Stomach (tissue), 9 donors: ENCODE results near the gene STAM2. TPM values are rescaled to one million over a fixed set of nuclear protein-coding genes. Genes with fewer than 3 reads are reported as not detected.
"Not testable (repeated sequence)": the region's sequence is repeated elsewhere in the genome, so short reads cannot be mapped to it uniquely, and the experiment has no call there.

Experiments
- DNase-seq, 2 donors: peaks; one replicate each; pipeline versions ENCODE4 v3.0.0 to v3.0.0-alpha.2; 2013 to 2019
- H3K27ac ChIP-seq, 5 donors: fragments of 200-600 bp in 4 of 5; sonication (generic) in 4 of 5; one replicate each; pipeline ENCODE4 v1.5.1; 2013 to 2019; ENCODE audit warnings: mild to moderate bottlenecking in 1 of 5, moderate library complexity in 1 of 5
- H3K27me3 ChIP-seq, 3 donors: fragments of 200-600 bp; sonication (generic); one replicate each; pipeline ENCODE4 v1.5.1; 2017 to 2019; ENCODE audit warnings: mixed run types in 1 of 3
- H3K36me3 ChIP-seq, 4 donors: fragments of 200-600 bp; sonication (generic); 1 replicate in 3 of 4; 2 replicates in 1 of 4; pipeline ENCODE4 v1.5.1; 2016 to 2019
- H3K4me1 ChIP-seq, 4 donors: fragments of 200-600 bp; sonication (generic); one replicate each; pipeline ENCODE4 v1.5.1; 2016 to 2019
- H3K4me3 ChIP-seq, 4 donors: fragments of 200-600 bp; sonication (generic) in 3 of 4; one replicate each; pipeline ENCODE4 v1.5.1; 2016 to 2019; ENCODE audit warnings: mild to moderate bottlenecking in 1 of 4
- H3K9me3 ChIP-seq, 4 donors: fragments of 200-600 bp; sonication (generic); one replicate each; pipeline ENCODE4 v1.5.1; 2016 to 2019
- EP300 ChIP-seq: sonication (generic); formaldehyde crosslinking; IDR thresholded peaks from one replicate; pipeline ENCODE4 v1.6.1; 2017; ENCODE audit warnings: antibody characterized with exemption
- POLR2A ChIP-seq, 4 donors: fragments of 450-650 bp; IDR thresholded peaks; one replicate each; pipeline ENCODE4 v1.6.1; 2016; ENCODE audit warnings: antibody characterized with exemption in 4 of 4, control low read depth in 2 of 4, mild to moderate bottlenecking in 1 of 4, moderate library complexity in 1 of 4
- POLR2AphosphoS5 ChIP-seq, 3 donors: sonication (generic); formaldehyde crosslinking; IDR thresholded peaks; one replicate each; pipeline ENCODE4 v1.6.1; 2016; ENCODE audit warnings: antibody characterized with exemption in 3 of 3
- WGBS, 5 donors: extraction: QIAGEN DNeasy Blood & Tissue Kit in 3 of 5; methylation state at CpG; one replicate each; pipeline versions ENCODE4 v1.1.5 to v1.1.7; 2013 to 2018; 5-methylcytosine and 5-hydroxymethylcytosine counted together
- intact Hi-C: fragments of 100-400 bp; cut with DNase I; formaldehyde crosslinking; loops from one replicate; pipeline ENCODE4 v1.15.1; 2023; ENCODE audit warnings: low total_unique reads
- polyA plus RNA-seq, 3 donors: library from polyadenylated mRNA; stranded (reverse); fragments of 200-250 nt; gene quantifications; one replicate each; pipeline ENCODE4 v1.2.3, GENCODE V29; 2013
- total RNA-seq, 5 donors: library from RNA; depleted of rRNA; stranded (reverse); fragments of >200 nt; gene quantifications; one replicate each; pipeline versions ENCODE4 v1.1.0 to v1.2.3, GENCODE V29; 2014 to 2016
- TF ChIP-seq, protein P1 (sequence below), 7 experiments: fragments of 450-650 bp in 4 of 7; fragments of 200-600 bp in 3 of 7; sonication (generic) in 3 of 7; IDR thresholded peaks; one replicate each; pipeline ENCODE4 v1.5.1; 2016 to 2019; ENCODE audit warnings: antibody characterized with exemption in 7 of 7, control low read depth in 2 of 7, mild to moderate bottlenecking in 1 of 7
- donor health status: healthy with polysubstance abuse.
- donor health status: Bipolar disorder and iron deficiency.
- donor health status: healthy.

The STAM2 gene
- total and polyA plus RNA-seq, 8 donors = 4.9 to 55.3 (median 11.1) TPM

DNA sequence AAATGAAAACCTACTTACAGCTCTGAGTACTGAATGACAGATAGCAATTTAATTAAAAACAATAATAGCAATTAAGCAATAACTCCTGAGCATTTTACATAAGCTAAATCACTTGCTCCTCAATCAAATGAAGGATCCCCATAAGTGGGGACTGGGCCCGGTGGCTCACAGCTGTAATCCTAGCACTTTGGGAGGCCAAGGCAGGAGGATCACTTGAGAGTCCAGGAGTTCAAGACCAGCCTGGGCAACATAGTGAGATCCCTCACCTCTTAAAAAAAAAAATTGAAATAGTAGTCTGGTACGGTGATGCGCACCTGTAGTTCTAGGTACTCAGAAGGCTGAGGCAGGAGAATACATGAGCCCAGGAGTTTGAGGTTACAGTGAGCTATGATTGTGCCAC, 13.4 kb downstream of the STAM2 start:
- no peak for DNase-seq
- no peak overlapping the region for H3K4me3 ChIP-seq
- 93 to 99% (median 97%) methylated on average over 3 of the region's 3 CpGs for WGBS, 5 donors
- TF ChIP-seq POLR2AphosphoS5 (IDR thresholded peaks at IDR 0.05) (no peak), POLR2A (IDR thresholded peaks at IDR 0.05) (no peak), EP300 (no peak)
- TF ChIP-seq, protein P1, sequence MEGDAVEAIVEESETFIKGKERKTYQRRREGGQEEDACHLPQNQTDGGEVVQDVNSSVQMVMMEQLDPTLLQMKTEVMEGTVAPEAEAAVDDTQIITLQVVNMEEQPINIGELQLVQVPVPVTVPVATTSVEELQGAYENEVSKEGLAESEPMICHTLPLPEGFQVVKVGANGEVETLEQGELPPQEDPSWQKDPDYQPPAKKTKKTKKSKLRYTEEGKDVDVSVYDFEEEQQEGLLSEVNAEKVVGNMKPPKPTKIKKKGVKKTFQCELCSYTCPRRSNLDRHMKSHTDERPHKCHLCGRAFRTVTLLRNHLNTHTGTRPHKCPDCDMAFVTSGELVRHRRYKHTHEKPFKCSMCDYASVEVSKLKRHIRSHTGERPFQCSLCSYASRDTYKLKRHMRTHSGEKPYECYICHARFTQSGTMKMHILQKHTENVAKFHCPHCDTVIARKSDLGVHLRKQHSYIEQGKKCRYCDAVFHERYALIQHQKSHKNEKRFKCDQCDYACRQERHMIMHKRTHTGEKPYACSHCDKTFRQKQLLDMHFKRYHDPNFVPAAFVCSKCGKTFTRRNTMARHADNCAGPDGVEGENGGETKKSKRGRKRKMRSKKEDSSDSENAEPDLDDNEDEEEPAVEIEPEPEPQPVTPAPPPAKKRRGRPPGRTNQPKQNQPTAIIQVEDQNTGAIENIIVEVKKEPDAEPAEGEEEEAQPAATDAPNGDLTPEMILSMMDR (IDR thresholded peaks at IDR 0.05) = no peak
- no peaks in the 10 kb centered on the region for H3K27me3 ChIP-seq
- H3K9me3 ChIP-seq = peaks cover 0 to 5% (median 1%) of the 10 kb centered on the region in 4 donors
- no peak overlapping the region for H3K27ac ChIP-seq
- peaks cover 0 to 7% (median 2%) of the 10 kb centered on the region in 4 donors for H3K36me3 ChIP-seq
- intact Hi-C loops = no loop called here
- peaks cover 20 to 41% (median 33%) of the 10 kb centered on the region in 4 donors for H3K4me1 ChIP-seq

DNA sequence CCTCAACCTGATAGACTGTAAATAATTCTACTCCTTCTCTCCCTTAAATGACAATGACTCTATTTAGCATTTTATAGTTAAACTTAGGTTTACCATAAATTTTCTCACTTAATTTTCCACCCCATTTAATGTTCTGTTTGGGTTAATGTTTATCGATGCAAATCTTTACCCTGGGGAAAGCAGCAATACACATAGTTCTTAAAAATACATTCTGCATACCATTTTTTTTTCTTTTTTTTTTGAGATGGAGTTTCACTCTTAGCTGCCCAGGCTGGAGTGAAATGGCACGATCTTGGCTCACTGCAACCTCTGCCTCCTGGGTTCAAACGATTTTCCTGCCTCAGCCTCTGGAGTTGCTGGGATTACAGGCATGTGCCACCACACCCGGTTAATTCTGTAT, 14.0 kb downstream of the STAM2 start:
- Histone ChIP-seq H3K36me3 (peaks cover 0 to 10% (median 4%) of the 10 kb centered on the region in 4 donors), H3K27ac (no peak overlapping the region), H3K9me3 (peaks cover 0 to 7% (median 3%) of the 10 kb centered on the region in 4 donors), H3K27me3 (no peaks in the 10 kb centered on the region), H3K4me3 (no peak overlapping the region), H3K4me1 (peaks cover 18 to 36% (median 30%) of the 10 kb centered on the region in 4 donors)
- DNase-seq = no peak
- intact Hi-C loops = no loop called here
- TF ChIP-seq POLR2A (IDR thresholded peaks at IDR 0.05) (no peak), EP300 (no peak), POLR2AphosphoS5 (IDR thresholded peaks at IDR 0.05) (no peak)
- TF ChIP-seq, protein P1 (IDR thresholded peaks at IDR 0.05) = no peak
- 83 to 89% (median 87%) methylated on average over 4 of the region's 4 CpGs for WGBS, 5 donors

DNA sequence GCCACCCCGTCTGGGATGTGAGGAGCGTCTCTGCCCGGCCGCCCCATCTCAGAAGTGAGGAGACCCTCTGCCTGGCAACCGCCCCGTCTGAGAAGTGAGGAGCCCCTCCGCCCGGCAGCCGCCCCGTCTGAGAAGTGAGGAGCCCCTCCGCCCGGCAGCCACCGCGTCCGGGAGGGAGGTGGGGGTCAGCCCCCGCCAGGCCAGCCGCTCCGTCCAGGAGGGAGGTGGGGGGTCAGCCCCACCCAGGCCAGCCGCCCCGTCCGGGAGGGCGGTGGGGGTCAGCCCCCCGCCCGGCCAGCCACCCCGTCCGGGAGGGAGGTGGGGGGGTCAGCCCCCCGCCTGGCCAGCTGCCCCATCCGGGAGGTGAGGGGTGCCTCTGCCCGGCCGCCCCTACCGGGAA, 15.2 kb downstream of the STAM2 start:
- Histone ChIP-seq H3K36me3 (peaks cover 0 to 10% (median 4%) of the 10 kb centered on the region in 4 donors), H3K4me1 (peaks cover 12 to 30% (median 19%) of the 10 kb centered on the region in 4 donors)
- intact Hi-C loops, DNase-seq, H3K27me3 ChIP-seq, H3K9me3 ChIP-seq, H3K27ac ChIP-seq, H3K4me3 ChIP-seq: not testable (repeated sequence)
- WGBS, 5 donors = 96 to 100% (median 99%) methylated on average over 11 to 28 of the region's 31 CpGs; no CpG with 5 or more reads in 2 of the 5 donors

DNA sequence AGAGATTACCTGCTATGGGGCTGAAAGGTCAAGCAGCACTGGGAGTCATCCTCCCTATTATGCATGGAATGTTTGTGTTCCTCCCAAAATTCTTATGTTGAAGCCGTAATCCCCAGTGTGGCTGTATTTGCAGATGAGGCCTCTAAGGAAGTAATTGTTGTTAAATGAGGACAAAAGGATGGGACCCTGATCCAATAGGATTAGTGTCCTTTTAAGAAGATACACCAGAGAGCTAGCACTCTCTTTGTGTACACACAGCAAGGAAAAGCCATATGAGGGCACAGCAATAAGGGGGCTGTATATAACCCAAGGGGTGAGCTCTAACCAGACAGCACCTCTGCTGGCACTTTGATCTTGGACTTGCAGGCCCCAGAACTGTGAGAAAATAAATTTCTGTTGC, 18.3 kb downstream of the STAM2 start:
- 87 to 100% (median 100%) methylated on average over 1 of the region's 1 CpG for whole genome bisulfite sequencing, 5 donors
- no peak for TF ChIP-seq POLR2A (IDR thresholded peaks at IDR 0.05)
- TF ChIP-seq, protein P1 (IDR thresholded peaks at IDR 0.05) = no peak
- no peak for TF ChIP-seq POLR2AphosphoS5 (IDR thresholded peaks at IDR 0.05)
- TF ChIP-seq EP300 = no peak
- intact Hi-C loops = no loop called here

GRCh38 chr2:152155209-152155608, 20.4 kb downstream of the STAM2 start:
- intact Hi-C loops = no loop called here
- H3K4me1 ChIP-seq = peaks cover 0 to 22% (median 9%) of the 10 kb centered on the region in 4 donors
- no peak overlapping the region for H3K4me3 ChIP-seq
- TF ChIP-seq, protein P1 (IDR thresholded peaks at IDR 0.05) = no peak
- TF ChIP-seq POLR2A (IDR thresholded peaks at IDR 0.05) (no peak), EP300 (no peak), POLR2AphosphoS5 (IDR thresholded peaks at IDR 0.05) (no peak)
- peaks cover 0 to 10% (median 5%) of the 10 kb centered on the region in 4 donors for H3K36me3 ChIP-seq
- peaks cover 0 to 7% (median 3%) of the 10 kb centered on the region in 4 donors for H3K9me3 ChIP-seq
- no peak overlapping the region for H3K27ac ChIP-seq
- DNase-seq = peak in 1 of 2 donors; percentile 11
- WGBS, 5 donors = 39 to 56% (median 44%) methylated on average over 4 of the region's 4 CpGs
- no peaks in the 10 kb centered on the region for H3K27me3 ChIP-seq

More for the DNA sequence above, 18.3 kb downstream of the STAM2 start:
- DNase-seq = no peak
- peaks cover 0 to 7% (median 3%) of the 10 kb centered on the region in 4 donors for H3K9me3 ChIP-seq
- no peak overlapping the region for H3K4me3 ChIP-seq
- H3K36me3 ChIP-seq = peaks cover 0 to 10% (median 4%) of the 10 kb centered on the region in 4 donors
- no peaks in the 10 kb centered on the region for H3K27me3 ChIP-seq
- no peak overlapping the region for H3K27ac ChIP-seq
- peaks cover 0 to 24% (median 9%) of the 10 kb centered on the region in 4 donors for H3K4me1 ChIP-seq
